ENCODE data around the gene TIAL1. TPM values are rescaled to one million over a fixed set of nuclear protein-coding genes. Genes with fewer than 3 reads are reported as not detected.
A peak's percentile ranks its signal among the peaks of the same experiment; 100 is the strongest.

The TIAL1 gene
- total and polyA plus RNA-seq, 10 donors: 54.1 to 126 (median 112) TPM

GRCh38 chr10:119595676-119596515 is 868 bp downstream of the TIAL1 start:
- TF ChIP-seq POLR2AphosphoS5 (IDR thresholded peaks at IDR 0.05) (peak in 1 of 3 donors; percentile 9), CTCF (IDR thresholded peaks at IDR 0.05 in 8 of 11, conservative IDR thresholded peaks at IDR 0.05 in 3 of 11) (no peak)
- WGBS, 5 donors: 0 to 1% (median 0%) methylated on average over 32 to 50 of the region's 50 CpGs
- DNase-seq: peak; percentile 90
- intact Hi-C loops (cut with DNase I; ENCODE audit: low total_unique reads): no loop called here
- H3K4me1 ChIP-seq: peaks cover 50 to 63% (median 57%) of the 10 kb centered on the region in 6 donors
- H3K36me3 ChIP-seq: peaks cover 0 to 13% (median 0%) of the 10 kb centered on the region in 6 donors
- H3K27ac ChIP-seq: peak overlapping the region; percentile 95 to 99 (median 96)
- H3K4me3 ChIP-seq: peak overlapping the region; percentile 73 to 97 (median 96)
- no peaks in the 10 kb centered on the region for H3K9me3 ChIP-seq
- no peaks in the 10 kb centered on the region for H3K27me3 ChIP-seq (replicated peaks in 1 of 7)

- peak overlapping the region; percentile 95 to 99 (median 96) for H3K27ac ChIP-seq
- H3K4me1 ChIP-seq: peaks cover 50 to 68% (median 60%) of the 10 kb centered on the region in 6 donors
- no peaks in the 10 kb centered on the region for H3K27me3 ChIP-seq (replicated peaks in 1 of 7)
- peak overlapping the region; percentile 73 to 97 (median 96) for H3K4me3 ChIP-seq
- no peaks in the 10 kb centered on the region for H3K9me3 ChIP-seq
- TF ChIP-seq CTCF (IDR thresholded peaks at IDR 0.05 in 8 of 11, conservative IDR thresholded peaks at IDR 0.05 in 3 of 11): no peak
- TF ChIP-seq POLR2AphosphoS5 (IDR thresholded peaks at IDR 0.05): no peak
- TF ChIP-seq POLR2A (IDR thresholded peaks at IDR 0.05): no peak
- DNase-seq: no peak
- 28 to 41% (median 34%) methylated on average over 5 of the region's 5 CpGs for WGBS, 5 donors
- intact Hi-C loops (cut with DNase I; ENCODE audit: low total_unique reads): no loop called here
- peaks cover 0 to 19% (median 1%) of the 10 kb centered on the region in 6 donors for H3K36me3 ChIP-seq
These were observed 1.6 kb downstream of the TIAL1 start for GRCh38 chr10:119595134-119595675.

- Histone ChIP-seq H3K4me3 (no peak overlapping the region), H3K4me1 (peaks cover 16 to 82% (median 41%) of the 10 kb centered on the region in 6 donors), H3K9me3 (no peaks in the 10 kb centered on the region), H3K36me3 (peaks cover 0 to 78% (median 40%) of the 10 kb centered on the region in 6 donors), H3K27ac (no peak overlapping the region), H3K27me3 (replicated peaks in 1 of 7) (no peaks in the 10 kb centered on the region)
- no peak for DNase-seq
- intact Hi-C loops (cut with DNase I; ENCODE audit: low total_unique reads): no loop called here
- TF ChIP-seq CTCF (IDR thresholded peaks at IDR 0.05 in 8 of 11, conservative IDR thresholded peaks at IDR 0.05 in 3 of 11) (no peak), POLR2AphosphoS5 (IDR thresholded peaks at IDR 0.05) (no peak), POLR2A (IDR thresholded peaks at IDR 0.05) (no peak)
- WGBS, 5 donors: 90 to 96% (median 94%) methylated on average over 4 of the region's 4 CpGs
These were observed 8.7 kb downstream of the TIAL1 start for GRCh38 chr10:119588071-119588470.

GRCh38 chr10:119578355-119578754 is 18.4 kb downstream of the TIAL1 start:
- Histone ChIP-seq H3K4me1 (peaks cover 0 to 41% (median 12%) of the 10 kb centered on the region in 6 donors), H3K27me3 (replicated peaks in 1 of 7) (no peaks in the 10 kb centered on the region), H3K4me3 (no peak overlapping the region), H3K36me3 (peaks cover 2 to 100% (median 78%) of the 10 kb centered on the region in 6 donors), H3K9me3 (no peaks in the 10 kb centered on the region), H3K27ac (no peak overlapping the region)
- TF ChIP-seq POLR2A (IDR thresholded peaks at IDR 0.05) (no peak), CTCF (IDR thresholded peaks at IDR 0.05 in 8 of 11, conservative IDR thresholded peaks at IDR 0.05 in 3 of 11) (no peak), POLR2AphosphoS5 (IDR thresholded peaks at IDR 0.05) (no peak)
- intact Hi-C loops (cut with DNase I; ENCODE audit: low total_unique reads): no loop called here
- WGBS, 5 donors: 93 to 98% (median 97%) methylated on average over 3 of the region's 3 CpGs
- DNase-seq: no peak
